Myocyte (in vitro differentiated cells): Measurements from ENCODE around the gene ANAPC16. TPM values are rescaled to one million over a fixed set of nuclear protein-coding genes. Genes with fewer than 3 reads are reported as not detected.
"Not testable (repeated sequence)": the region's sequence is repeated elsewhere in the genome, so short reads cannot be mapped to it uniquely, and the experiment has no call there.

Source experiments
- DNase-seq: peaks from one replicate; pipeline ENCODE4 v3.0.0-alpha.2; 2012; ENCODE audit warnings: low read depth
- polyA plus RNA-seq: library from polyadenylated mRNA; unstranded; fragments of >200 nt; gene quantifications from one replicate; pipeline ENCODE4 v1.2.1, GENCODE V29; 2012; ENCODE audit warnings: missing spikeins
- total RNA-seq: library from RNA; depleted of rRNA; stranded (reverse); fragments of >200 nt; gene quantifications from 2 replicates; pipeline ENCODE4 v1.2.3, GENCODE V29; 2014

The ANAPC16 gene
- 61.4 and 66.3 TPM in 2 replicates for total RNA-seq
- 63.9 TPM for polyA plus RNA-seq

DNA sequence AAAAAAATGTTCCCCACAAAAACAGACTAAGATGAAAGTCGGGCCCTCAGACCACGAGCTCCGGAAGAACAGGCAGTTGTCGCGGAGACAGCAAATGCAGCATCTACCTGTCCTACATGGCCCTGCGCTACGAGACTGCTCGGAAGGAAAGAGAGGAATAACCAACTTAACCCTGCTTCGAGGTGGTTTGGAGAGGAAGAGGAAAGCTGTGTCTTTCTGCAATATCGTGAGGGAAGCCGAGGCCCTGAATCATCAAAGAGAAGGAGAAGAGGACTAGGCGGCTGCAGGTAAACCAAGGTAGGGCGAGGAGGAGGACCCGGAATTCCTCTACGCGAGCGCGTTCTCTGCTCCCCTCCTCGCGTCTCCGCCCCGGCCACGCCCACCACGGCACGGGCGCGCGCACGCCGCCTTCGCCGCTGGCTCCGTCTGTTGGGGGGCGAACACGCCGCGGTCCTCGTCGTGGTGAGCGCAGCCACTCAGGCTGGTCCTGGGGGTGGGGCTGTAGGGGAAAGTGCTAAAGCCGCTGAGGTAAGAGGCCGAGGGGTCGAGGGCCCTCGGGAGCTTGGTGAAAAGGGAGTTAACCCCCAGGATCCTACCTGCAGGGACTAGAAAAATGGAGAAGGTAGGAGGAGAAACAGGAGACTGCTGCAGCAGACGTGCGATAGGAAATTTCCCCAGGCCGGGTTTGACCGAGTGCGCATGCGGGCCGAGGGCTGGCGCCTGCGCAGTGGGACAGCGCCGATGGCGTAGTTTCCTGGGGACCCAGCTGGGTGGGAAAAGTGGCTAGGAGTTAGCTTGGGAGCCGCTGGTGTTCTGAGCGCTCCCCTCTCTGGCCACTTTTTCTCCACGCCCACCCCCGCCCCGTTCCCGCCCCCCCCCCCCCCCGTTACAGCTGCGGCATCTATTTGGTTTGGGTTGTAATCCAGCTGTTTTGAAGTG lies at the start of gene ANAPC16, which contains the start of gene ASCC1:
TSS of gene ANAPC16 (plus strand) at position 402 of the 939 bp plus-strand sequence. CDS start 7,903 bp downstream, outside the sequence.
TSS of gene ASCC1 (minus strand) at position 666 of the 939 bp plus-strand sequence. CDS start 2,978 bp downstream, outside the sequence.
- DNase-seq, result peak; percentile 92

DNA sequence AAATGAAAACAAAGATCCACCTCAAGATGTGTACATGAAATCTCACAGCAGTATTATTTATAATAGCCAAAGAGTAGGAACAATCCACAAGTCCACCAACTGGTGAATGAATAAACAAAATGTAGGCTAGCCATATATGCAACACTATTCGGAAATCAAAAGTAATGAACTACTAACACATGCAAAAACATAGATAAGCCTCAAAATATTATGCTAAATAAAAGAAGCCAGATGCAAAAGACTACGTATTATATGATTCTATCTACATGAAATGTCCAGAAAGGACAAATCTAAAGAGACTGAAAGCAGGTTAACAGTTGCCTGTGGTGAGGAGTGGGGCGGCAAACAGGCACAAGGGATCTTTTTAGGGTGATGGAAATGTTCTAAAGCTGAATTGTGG lies 48.7 kb upstream of the ANAPC16 start:
- no peak for DNase-seq

DNA sequence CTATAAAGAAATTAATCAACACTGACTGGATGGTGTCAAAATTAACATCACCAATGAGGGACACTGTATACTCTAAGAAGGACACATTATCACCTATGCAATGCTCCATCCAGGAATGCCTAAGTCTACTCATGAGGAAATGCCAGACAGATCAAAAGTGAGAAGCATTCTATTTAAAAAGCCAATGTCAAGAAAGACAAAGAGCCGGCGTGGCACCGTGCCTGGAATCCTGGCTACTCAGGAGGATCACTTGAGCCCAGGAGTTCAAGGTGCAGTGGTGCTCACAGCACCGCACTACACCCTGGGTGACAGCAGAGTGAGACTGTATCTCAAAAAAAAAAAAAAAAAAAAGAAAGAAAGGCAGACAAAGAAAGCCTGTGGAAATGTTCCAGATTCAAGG lies 45.5 kb upstream of the ANAPC16 start:
- DNase-seq, result no peak

DNA sequence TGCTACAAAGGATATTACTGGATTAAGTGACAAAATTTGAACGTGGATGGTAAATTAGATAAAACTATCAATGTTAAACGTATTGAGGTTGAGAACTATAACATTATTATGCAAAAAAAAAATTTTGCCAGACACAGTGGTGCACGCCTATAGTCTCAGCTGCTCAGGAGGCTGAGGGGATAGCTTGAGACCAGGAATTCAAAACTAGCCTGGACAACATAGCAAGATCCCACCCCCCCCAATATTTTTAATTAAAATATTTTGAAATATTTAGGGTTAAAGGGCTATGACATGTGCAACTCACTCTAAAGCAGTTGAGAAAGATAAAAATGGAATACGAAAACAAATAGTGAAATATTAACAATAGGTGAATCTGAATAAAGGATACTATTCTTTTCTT lies 45.1 kb upstream of the ANAPC16 start:
- DNase-seq, result no peak

DNA sequence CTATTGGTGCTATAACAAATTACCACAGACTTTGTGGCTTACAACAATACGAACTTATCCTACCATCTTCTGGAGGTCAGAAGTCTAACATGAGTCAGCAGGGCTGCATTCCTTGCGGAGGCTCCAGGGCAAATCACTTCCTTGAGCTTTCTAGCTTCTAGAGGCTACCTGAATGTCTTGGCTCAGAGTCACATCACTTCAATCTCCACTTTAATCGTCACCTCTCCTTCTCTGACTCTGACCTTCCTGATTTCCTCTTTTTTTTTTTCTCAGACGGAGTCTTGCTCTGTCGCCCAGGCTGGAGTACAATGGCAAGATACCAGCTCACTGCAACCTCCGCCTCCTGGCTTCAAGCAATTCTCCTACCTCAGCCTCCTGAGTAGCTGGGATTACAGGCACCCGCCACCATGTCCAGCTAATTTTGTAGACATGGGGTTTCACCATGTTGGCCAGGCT lies 44.6 kb upstream of the ANAPC16 start:
- peak; percentile 35 for DNase-seq

DNA sequence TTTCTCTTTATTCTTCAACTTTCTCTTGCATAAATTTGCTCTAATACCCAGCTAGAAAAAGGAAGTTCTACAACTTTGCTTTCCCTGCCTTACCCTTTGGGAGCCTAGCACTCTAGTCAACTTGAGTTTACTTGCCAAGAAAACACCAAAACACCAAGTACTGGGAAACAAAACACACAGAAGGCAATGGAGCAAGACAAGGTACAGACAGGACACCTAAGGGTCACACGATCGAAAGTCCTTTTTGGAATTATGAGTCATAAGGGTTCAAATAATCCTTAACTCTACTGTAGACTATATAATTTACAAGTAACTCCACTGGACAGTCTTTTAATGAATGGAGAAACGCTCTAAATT lies 42.6 kb upstream of the ANAPC16 start:
- no peak for DNase-seq

DNA sequence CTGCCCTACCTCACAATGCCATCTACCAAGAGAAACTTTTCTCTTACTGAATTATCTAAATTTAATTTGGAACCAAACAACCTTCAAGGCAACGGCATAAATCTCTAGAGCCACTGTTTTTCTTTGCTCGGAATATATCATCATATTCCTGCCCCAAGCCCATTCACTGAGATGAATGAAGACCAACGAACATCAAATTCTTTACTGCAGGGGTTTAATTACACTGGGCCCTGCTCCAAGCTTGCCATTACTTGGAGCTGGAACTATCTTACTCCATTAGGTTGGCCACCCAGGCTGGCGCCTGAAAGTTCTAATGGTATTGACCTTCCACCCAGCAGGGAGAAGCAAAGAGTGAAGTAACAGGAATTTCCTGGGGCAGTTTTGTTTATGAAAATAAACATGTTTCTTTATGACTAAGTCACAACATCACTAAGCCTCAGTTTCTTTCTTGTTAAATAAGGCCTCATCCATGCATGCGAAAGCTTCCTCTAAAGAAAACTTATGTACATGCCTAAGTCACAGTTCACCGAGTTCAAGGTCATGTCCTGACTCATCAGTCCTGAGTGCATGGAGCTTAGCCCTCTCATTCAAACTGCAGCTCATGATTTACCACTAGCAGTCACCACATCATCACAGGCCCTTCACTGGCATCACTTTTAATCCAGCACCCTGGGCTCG lies 42.1 kb upstream of the ANAPC16 start:
- no peak for DNase-seq

DNA sequence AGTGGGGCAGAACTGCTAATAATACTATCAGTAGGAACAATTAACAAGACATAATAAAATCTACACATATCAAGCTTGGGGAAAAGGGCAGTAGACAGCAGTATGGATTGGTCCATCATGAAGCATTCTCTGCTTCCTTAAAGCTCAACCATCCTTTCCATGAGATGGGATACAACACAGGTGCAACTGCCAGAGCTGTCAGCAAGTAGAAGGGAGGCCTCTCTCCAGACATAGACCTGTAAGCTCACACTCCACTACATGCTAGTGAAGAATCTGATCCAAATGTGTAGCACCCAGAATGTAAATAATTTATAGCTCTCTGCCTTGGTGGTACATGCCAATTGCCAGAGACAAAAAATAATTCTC lies 41.5 kb upstream of the ANAPC16 start:
- no peak for DNase-seq

DNA sequence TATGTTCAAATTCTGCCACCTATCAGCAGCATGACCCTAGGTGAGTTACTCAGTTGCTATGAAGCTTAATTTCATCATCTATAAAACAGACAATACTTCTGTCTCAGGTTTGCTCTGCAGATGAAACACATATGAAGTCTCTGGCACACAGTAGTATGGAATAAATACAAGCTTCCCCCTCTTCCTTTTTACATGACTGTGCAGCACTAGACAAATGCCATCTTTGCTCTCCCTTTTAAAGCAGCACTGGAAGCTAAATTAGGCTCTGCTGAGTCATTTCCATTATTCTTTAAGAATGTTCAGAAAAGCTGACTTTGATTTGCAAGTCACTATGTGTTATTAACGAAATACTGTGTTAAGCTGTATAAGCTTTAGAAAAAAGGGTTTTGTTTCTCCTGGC lies 40.7 kb upstream of the ANAPC16 start:
- peak; percentile 19 for DNase-seq

DNA sequence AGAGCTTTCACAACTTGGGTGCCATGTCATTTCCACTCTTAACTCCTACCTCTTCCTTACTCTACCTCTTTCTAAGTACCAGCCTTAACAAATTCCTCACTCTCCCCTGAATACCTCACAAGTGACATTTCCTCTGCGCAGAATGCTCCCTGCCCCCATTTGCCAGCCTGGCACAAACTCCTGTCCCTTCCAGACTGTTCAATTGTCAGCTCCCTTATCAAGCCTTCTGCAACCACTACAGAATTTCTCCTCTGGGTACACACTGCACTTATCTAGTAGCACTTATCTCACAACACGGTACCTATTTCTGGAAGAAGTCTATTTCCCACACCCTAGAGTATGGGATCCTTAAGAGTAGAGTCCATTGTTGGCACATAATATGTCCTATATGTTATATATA lies 39.1 kb upstream of the ANAPC16 start:
- no peak for DNase-seq

DNA sequence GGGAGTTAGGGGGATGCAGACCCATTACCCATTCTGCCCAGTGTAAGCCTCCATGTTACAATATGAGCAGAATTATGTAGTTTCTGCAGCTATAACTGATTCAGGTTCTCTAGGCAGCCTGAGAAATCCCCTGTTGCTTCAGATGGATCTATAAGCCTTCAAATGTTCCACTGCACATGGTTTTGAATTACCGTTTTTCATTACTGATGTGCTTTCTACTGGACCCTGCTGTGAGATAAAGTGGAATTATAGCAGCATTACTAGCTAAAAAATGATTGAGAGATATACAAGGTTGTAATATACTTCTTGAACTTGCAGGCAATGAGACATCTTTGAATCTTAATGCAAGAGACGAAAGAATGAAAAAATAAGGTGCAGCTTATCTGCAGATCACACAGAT lies 38.4 kb upstream of the ANAPC16 start:
- DNase-seq, result no peak

DNA sequence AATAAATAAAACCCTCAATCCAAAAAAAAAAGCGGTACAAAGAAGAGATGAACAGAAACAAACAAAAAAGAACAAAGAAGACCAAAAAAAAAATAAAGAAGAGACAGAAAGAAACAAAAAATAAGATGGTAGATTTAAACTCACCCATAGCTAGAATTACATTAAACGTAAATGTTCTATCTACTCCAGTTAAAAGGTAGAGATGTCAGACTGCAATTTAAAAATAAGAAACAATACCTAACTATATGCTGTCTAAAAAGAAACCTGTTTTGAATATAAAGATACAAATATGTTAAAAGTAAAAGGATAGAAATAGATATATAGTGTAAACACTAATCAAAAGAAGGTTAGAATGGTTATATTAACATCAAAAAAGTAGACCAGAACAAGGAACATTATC lies 31.7 kb upstream of the ANAPC16 start:
- DNase-seq, result no peak

DNA sequence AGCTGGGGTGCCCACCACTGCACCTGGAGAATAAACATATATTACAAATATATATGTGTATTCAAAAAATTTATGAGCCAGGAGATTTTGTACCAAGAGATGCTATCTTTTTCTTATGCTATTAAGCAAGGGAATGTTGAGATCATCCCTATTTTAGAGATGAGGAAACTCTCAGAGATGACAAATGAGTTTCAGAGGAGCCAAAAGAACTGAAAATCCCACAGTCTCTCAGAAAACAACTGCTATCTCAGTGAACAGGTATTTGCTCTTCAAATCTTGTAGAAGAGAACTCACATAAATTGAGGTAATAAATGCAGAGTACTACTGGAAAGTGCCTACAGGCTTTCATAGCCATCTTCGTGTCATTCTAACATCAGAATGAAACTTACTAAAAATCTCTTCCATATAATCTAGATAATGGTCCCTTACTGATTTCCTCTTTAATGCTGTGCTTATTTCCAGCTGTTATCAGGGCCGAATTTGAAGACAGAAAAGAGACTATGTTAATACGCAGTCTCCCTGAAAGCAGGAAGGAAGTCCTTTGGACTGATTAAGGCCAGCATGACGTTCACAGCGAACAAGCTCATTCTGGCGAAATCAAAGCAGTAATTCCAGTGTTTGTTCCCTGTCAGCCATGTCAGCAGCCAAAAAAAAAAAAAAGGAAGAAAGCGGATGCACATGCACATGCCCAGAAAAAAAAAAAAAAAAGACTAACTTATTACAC lies 29.4 kb upstream of the ANAPC16 start:
- no peak for DNase-seq

DNA sequence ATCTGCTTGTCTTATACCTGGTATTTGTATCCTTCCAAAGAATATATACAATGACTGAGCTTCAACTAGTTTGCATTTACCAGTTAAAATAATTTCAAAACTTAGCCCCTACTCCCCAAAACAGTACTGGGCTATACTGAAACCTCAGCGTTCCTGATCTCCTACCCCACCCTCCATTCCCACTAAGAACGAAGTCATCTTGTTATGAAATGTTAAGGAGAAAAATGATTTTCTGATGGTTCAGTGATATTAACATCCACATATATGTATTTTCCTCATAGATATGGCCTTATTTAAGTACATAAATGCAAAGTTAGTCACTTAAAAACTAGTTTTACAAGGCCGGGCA lies 28.9 kb upstream of the ANAPC16 start:
- DNase-seq, result no peak

DNA sequence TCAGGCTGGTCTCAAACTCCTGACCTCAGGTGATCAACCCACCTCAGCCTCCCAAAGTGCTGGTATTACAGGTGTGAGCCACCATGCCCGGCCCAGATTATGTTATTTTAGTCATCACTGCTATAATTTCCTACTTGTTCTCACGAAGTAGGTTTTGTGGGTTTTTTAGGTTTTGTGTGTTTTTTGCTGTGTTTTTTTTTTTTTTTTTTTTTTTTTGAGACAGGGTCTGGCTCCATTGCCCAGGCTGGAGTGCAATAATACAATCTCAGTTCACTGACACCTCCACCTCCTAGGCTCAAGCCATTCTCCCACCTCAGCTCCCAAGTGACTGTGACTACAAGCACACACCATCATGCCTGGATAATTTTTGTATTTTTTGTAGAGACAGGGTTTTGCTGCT lies 20.9 kb upstream of the ANAPC16 start:
- no peak for DNase-seq

DNA sequence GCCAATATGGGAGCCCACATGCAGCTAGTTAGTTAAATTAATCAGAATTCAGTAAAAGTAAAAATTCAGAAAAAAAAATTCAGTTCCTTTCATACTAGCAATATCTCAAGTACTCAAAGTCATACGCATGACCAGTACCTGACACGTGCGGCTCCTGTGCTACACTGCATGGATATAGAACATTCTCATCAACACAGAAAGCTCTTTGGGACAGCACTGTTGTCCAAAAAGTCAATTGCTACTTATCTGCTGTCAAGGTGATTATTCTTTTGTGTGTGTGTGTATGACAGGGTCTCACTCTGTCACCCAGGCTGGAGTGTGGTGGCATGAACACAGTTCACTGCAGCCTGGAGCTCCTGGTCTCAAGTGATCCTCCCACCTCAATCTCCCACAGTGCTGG lies 14.9 kb upstream of the ANAPC16 start:
- DNase-seq, result no peak

DNA sequence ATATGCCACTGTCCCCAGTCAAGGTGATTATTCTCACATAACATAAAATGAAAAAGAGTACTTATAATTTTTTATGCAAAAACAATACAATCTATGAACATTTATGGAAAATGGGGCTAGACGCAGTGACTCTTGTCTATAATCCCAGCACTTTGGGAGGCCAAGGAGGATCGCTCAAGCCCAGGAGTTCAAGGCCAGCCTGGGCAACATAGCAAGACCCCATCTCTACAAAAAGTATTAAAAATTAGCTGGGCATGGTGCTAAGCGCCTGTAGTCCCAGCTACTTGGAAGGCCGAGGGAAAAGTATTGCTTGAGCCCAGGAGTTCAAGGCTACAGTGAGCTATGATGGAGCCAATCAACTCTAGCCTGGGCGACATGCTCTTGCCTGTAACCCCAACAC lies 14.5 kb upstream of the ANAPC16 start:
- no peak for DNase-seq

DNA sequence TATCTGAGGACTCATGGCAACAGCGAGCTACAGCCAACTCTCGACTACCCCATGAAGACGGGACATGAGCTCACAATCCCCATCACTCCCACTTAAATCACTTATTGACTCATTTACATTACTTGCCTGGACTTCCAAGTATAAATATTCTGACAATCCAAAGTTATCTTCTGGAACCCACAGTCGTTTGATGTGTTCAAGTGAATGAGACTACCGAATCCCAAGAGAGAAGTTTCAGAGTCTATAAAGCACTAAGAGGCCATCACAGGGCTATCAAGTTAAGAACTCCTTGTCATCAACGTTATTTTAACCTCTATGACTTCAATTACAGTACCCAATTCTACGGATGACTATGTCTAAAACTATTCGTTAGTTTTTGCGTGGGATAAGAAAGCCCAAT lies 11.5 kb upstream of the ANAPC16 start:
- no peak for DNase-seq

DNA sequence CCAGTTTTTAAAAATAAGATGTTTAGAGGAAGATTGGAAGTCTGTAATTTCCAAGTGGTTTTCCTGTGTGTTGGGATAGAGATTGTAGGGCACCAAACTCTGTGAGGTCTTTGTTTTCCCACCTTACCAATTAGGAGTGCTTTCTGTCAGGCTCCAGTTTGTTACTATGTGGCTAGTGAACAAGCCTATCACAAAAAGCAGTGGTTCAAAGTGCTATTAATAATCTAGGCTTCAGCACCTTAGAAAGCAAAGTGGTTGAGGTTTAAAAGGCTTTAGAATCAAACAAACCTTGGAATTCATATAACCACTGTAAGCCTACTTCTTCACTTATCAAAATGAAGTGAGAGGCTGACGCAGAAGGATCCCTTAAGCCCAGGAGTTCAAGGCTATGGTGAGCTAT lies 11.1 kb upstream of the ANAPC16 start:
- no peak for DNase-seq

DNA sequence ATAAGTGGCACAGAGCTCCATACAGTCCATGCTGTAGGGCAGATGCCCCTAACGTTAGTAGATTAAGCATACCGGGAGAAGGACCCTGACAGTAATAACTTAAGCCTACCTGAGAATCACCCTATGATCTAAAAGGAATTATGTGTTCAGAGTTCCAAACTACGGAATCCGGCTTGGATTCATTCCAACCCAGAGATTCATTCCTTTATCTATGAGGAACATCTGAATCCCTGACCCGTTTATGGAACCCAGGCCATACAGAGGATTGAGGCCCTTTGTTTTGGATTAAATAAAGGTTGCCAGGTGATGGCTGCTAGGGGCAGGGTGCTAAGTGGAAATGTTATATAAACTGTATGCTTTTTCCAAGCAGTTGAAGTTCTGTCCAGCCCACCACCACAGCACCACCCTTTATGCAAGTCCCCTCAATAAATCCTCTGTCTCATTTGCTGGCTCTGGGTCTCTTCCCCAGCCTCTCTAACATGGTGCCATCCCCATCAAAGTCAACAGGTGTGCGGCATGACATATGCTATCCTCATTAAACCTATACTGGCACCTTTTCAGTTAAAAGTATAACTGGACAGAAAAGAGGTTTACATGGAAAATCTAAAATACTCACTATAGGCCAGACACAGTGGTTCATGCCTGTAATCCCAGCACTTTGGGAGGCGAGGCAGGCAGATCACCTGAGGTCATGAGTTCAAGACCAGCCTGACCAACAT lies 9.1 kb upstream of the ANAPC16 start:
- no peak for DNase-seq

DNA sequence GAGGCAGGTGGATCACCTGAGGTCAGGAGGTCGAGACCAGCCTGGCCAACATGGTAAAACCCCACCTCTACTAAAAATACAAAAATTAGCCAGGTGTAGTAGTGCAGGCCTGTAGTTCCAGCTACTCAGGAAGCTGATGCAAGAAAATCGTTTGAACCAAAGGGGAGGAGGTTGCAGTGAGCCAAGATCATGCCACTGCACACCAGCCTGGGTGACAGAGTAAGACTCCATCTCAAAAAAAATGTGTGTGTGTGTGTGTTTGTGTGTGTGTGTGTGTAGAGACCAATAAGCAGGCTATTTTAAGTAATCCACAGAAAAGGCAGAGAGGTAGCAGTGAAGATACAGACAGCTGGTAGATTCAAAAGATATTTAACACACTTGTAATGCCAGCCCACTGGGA lies 7.3 kb upstream of the ANAPC16 start:
- DNase-seq, result not testable (repeated sequence)
